Neural cell (in vitro differentiated cells): Measurements from ENCODE around the gene MLLT1. TPM values are rescaled to one million over a fixed set of nuclear protein-coding genes. Genes with fewer than 3 reads are reported as not detected.

Source experiments
- H2AFZ ChIP-seq: fragments of 200-600, 300-800 bp; sonication (generic), shearing (Covaris generic); 2 replicates; pipeline ENCODE4 v1.6.0; 2014; ENCODE audit warnings: low read depth, mild to moderate bottlenecking, antibody characterized with exemption, low read length, moderate library complexity
- H3F3A ChIP-seq: fragments of 200-600 bp; shearing (Covaris generic); 2 replicates; pipeline ENCODE4 v1.6.1; 2016; ENCODE audit warnings: mild to moderate bottlenecking, moderate library complexity, mixed read lengths, antibody characterized with exemption, low read length; ENCODE audit not compliant: insufficient read depth, poor library complexity, severe bottlenecking
- H3K27ac ChIP-seq: fragments of 200-600, 300-800 bp; sonication (generic), shearing (Covaris generic); 2 replicates; pipeline ENCODE4 v1.5.1; 2014; ENCODE audit warnings: mild to moderate bottlenecking, low read length, moderate library complexity
- H3K27me3 ChIP-seq: fragments of 300-800, 200-600 bp; sonication (generic), shearing (Covaris generic); 2 replicates; pipeline ENCODE4 v1.6.0; 2014; ENCODE audit warnings: mild to moderate bottlenecking, low read depth, low read length, moderate library complexity; ENCODE audit not compliant: insufficient read depth
- H3K36me3 ChIP-seq: fragments of 300-800, 200-600 bp; sonication (generic), shearing (Covaris generic); 2 replicates; pipeline ENCODE4 v1.5.1; 2014; ENCODE audit warnings: mild to moderate bottlenecking, antibody characterized with exemption, low read length, moderate library complexity; ENCODE audit not compliant: insufficient read depth
- H3K4me2 ChIP-seq: fragments of 300-800, 200-600 bp; sonication (generic), shearing (Covaris generic); 2 replicates; pipeline ENCODE4 v1.6.0; 2014; ENCODE audit warnings: mild to moderate bottlenecking, low read length
- H3K4me3 ChIP-seq: fragments of 300-800, 200-600 bp; sonication (generic), shearing (Covaris generic); 2 replicates; pipeline ENCODE4 v1.5.1; 2014; ENCODE audit warnings: mild to moderate bottlenecking, low read length, moderate library complexity
- H3K79me2 ChIP-seq: fragments of 200-600 bp; shearing (Covaris generic); replicated peaks from 2 replicates; pipeline ENCODE4 v1.6.0; 2014; ENCODE audit warnings: mild to moderate bottlenecking, low read length, moderate library complexity; ENCODE audit not compliant: insufficient read depth
- H3K9ac ChIP-seq: fragments of 300-800, 200-600 bp; sonication (generic), shearing (Covaris generic); 2 replicates; pipeline ENCODE4 v1.6.1; 2016; ENCODE audit warnings: mild to moderate bottlenecking, low read length, mixed read lengths
- H3K9me2 ChIP-seq: fragments of 200-600 bp; shearing (Covaris generic); 2 replicates; pipeline ENCODE4 v1.6.1; 2016; ENCODE audit warnings: mild to moderate bottlenecking, low read length, mixed read lengths; ENCODE audit not compliant: insufficient read depth
- H3K9me3 ChIP-seq: fragments of 200-600, 300-800 bp; sonication (generic), shearing (Covaris generic); 2 replicates; pipeline ENCODE4 v1.6.1; 2016; ENCODE audit warnings: mild to moderate bottlenecking, mixed run types, low read length, moderate library complexity, mixed read lengths
- H4K20me1 ChIP-seq: fragments of 200-600 bp; shearing (Covaris generic); 2 replicates; pipeline ENCODE4 v1.6.1; 2016; ENCODE audit warnings: mild to moderate bottlenecking, mixed run types; ENCODE audit not compliant: insufficient read depth
- CTCF ChIP-seq: fragments of 450-650 bp; IDR thresholded peaks from 2 replicates; pipeline ENCODE4 v1.5.1; 2014; ENCODE audit warnings: antibody characterized with exemption, mild to moderate bottlenecking, moderate library complexity; ENCODE audit not compliant: poor library complexity, severe bottlenecking
- EP300 ChIP-seq: fragments of 450-650 bp; conservative IDR thresholded peaks from 2 replicates; pipeline ENCODE4 v1.6.1; 2014; ENCODE audit warnings: antibody characterized with exemption, mild to moderate bottlenecking, moderate library complexity; ENCODE audit not compliant: poor library complexity, severe bottlenecking
- EZH2 ChIP-seq: fragments of 200-600, 300-800 bp; shearing (Covaris generic), sonication (generic); IDR thresholded peaks from 2 replicates; pipeline ENCODE4 v1.6.1; 2014; ENCODE audit warnings: antibody characterized with exemption, low read length, borderline replicate concordance, mild to moderate bottlenecking; ENCODE audit not compliant: insufficient read depth, poor library complexity, severe bottlenecking
- MXI1 ChIP-seq: fragments of 450-650 bp; conservative IDR thresholded peaks from 2 replicates; pipeline ENCODE4 v1.6.1; 2014; ENCODE audit warnings: antibody characterized with exemption, mild to moderate bottlenecking; ENCODE audit not compliant: poor library complexity, severe bottlenecking
- POLR2AphosphoS5 ChIP-seq: IDR thresholded peaks from 2 replicates; pipeline ENCODE4 v1.6.1; 2012
- RAD21 ChIP-seq: fragments of 450-650 bp; conservative IDR thresholded peaks from 2 replicates; pipeline ENCODE4 v1.6.1; 2014; ENCODE audit warnings: antibody characterized with exemption, mild to moderate bottlenecking, moderate library complexity
- REST ChIP-seq: IDR thresholded peaks from 2 replicates; pipeline ENCODE4 v1.6.1; 2012; ENCODE audit warnings: borderline replicate concordance
- SMC3 ChIP-seq: fragments of 450-650 bp; conservative IDR thresholded peaks from 2 replicates; pipeline ENCODE4 v1.6.1; 2014; ENCODE audit warnings: antibody characterized with exemption, mild to moderate bottlenecking, moderate library complexity; ENCODE audit not compliant: poor library complexity
- TAF1 ChIP-seq: IDR thresholded peaks from 2 replicates; pipeline ENCODE4 v1.6.1; 2012; ENCODE audit warnings: low read depth
- polyA plus RNA-seq: library from polyadenylated mRNA; depleted of rRNA; stranded (reverse); fragments of >200 nt; gene quantifications from 2 replicates; pipeline ENCODE4 v1.2.3, GENCODE V29; 2014

MLLT1 gene
- polyA plus RNA-seq, 1 donor from 2014 or later = 34.0 TPM

- H4K20me1 ChIP-seq = no peaks in the 10 kb centered on the region
- no peak overlapping the region for H3K4me2 ChIP-seq
- no peaks in the 10 kb centered on the region for H3K27me3 ChIP-seq
- H3K9ac ChIP-seq = no peak overlapping the region
- H3K27ac ChIP-seq = no peak overlapping the region
- H3K79me2 ChIP-seq = peaks cover 5% of the 10 kb centered on the region
- no peak overlapping the region for H3K4me3 ChIP-seq
- no peaks in the 10 kb centered on the region for H3K36me3 ChIP-seq
- H3K9me3 ChIP-seq = no peaks in the 10 kb centered on the region
- no peaks in the 10 kb centered on the region for H3K9me2 ChIP-seq
- TF ChIP-seq EZH2 (no peak), MXI1 (no peak), TAF1 (no peak), RAD21 (no peak), SMC3 (no peak)
- H2AFZ ChIP-seq = no peak overlapping the region
- H3F3A ChIP-seq = no peaks in the 10 kb centered on the region
These were observed 51.1 kb downstream of the MLLT1 start for GRCh38 chr19:6228551-6229215.

GRCh38 chr19:6227936-6228325 is 51.8 kb downstream of the MLLT1 start:
- H3F3A ChIP-seq = no peaks in the 10 kb centered on the region
- no peaks in the 10 kb centered on the region for H3K9me3 ChIP-seq
- no peak for TF ChIP-seq POLR2AphosphoS5
- no peak for TF ChIP-seq TAF1
- TF ChIP-seq CTCF = no peak
- TF ChIP-seq EZH2 = no peak
- no peak for TF ChIP-seq RAD21
- no peak for TF ChIP-seq EP300
- TF ChIP-seq SMC3 = no peak
- no peak for TF ChIP-seq REST
- no peak for TF ChIP-seq MXI1
- H4K20me1 ChIP-seq = no peaks in the 10 kb centered on the region
- no peaks in the 10 kb centered on the region for H3K27me3 ChIP-seq
- no peaks in the 10 kb centered on the region for H3K36me3 ChIP-seq
- H3K9me2 ChIP-seq = no peaks in the 10 kb centered on the region
- no peak overlapping the region for H3K4me3 ChIP-seq
- H2AFZ ChIP-seq = no peak overlapping the region
- no peak overlapping the region for H3K4me2 ChIP-seq
- H3K9ac ChIP-seq = no peak overlapping the region
- peaks cover 5% of the 10 kb centered on the region for H3K79me2 ChIP-seq
- no peak overlapping the region for H3K27ac ChIP-seq
